Activated T-helper 1 cell treated with anti-CD3 and anti-CD28 coated beads, Interleukin-2, amount 50 U/mL, for 16 hours (primary cell): ENCODE results near the gene OR2AG2.
"Not testable (repeated sequence)": the region's sequence is repeated elsewhere in the genome, so short reads cannot be mapped to it uniquely, and the experiment has no call there.

Experiments used
- DNase-seq, 2 donors: peaks; one replicate each; pipeline ENCODE4 v3.0.0-alpha.2; 2020; ENCODE audit warnings: low read depth in 1 of 2, low spot score in 1 of 2

The OR2AG2 gene, protein sequence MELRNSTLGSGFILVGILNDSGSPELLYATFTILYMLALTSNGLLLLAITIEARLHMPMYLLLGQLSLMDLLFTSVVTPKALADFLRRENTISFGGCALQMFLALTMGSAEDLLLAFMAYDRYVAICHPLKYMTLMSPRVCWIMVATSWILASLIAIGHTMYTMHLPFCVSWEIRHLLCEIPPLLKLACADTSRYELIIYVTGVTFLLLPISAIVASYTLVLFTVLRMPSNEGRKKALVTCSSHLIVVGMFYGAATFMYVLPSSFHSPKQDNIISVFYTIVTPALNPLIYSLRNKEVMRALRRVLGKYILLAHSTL

DNA sequence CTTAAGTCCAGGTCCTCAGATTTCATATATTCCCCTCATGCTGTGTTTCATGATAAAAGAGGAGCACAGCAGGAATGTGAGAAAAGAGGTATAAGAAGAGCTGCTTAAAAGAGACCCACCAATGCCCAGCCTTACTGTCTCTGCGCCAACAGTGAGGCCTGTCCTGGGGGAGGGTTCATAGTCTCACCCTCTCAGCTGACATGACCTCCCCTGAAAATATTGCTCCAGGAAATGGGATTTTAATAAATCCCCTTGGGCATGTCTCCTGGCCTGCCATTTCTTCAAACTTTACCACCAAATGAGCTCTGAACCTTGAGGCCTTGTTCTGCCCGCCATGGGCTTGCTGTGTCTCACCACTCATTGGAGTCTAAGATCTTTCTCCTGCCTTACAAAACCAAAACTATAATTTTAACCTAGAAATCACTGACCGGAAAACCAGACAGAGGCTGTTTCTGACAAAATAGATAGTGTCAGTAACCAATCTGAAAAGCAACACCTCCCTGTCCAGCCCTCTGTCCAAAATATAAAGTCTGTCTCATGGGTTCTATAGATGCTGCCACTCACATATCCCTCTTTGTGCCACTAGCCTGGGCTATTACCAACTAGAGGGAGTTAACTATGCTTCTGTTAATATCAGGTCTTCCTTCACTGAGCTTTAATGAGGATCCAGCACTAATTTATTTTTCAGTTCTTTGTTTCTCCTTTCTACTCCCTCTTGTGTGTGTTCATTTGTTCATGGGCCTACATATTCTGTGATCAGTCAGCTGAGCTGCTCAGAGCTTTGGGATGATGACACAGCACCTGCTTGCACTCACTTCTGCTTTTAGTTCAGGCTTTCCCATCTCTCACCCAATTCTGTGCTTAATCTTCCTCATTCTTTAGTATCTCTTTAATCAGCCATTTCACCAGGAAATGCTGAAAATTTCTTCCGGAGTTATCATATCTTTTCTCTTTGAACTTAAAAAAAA lies at the start of gene OR2AG2:
Gene OR2AG2 (minus strand): TSS at position 51 of the 968 bp plus-strand sequence. CDS start 3,019 bp downstream, outside the sequence.
- DNase-seq: no peak

DNA sequence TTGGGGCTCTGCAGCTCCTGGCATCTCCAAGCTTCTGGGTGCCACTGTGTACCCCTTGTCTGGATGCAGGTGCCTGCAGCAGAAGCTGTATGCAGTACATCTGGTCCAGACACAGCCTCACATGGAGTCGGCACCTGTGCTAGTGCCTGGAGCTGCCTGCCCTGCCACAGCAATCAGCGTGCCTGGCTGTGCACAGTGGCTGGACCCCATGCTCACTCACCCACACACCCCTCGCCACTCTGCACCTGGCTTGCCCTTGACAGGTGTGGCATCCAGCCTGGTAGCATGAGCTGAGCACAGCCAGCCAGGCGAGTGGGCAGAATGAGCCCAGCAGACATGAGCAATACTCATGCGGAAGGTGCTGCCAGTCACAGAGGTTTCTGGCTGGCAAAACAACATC lies 47.2 kb upstream of the OR2AG2 start:
- no peak for DNase-seq

DNA sequence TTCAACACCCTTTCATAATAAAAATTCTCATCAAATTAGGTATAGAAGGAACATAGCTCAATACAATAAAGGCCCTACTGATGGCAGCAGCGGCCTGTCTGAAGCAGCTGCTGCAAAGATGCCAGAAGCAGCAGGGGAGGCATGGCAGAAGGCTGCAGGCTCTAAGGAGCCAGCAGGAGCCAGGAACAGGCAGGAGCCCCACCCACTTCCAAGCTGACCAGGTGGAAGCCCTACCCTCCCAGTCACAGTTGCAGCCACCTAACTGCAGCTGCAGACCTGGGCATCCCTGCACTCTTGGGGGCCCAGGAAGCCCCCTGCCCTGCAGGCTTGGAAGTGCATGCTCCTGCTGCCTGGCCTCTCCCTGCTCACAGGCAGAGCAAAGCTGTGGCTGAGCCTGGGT lies 45.9 kb upstream of the OR2AG2 start:
- DNase-seq: no peak

DNA sequence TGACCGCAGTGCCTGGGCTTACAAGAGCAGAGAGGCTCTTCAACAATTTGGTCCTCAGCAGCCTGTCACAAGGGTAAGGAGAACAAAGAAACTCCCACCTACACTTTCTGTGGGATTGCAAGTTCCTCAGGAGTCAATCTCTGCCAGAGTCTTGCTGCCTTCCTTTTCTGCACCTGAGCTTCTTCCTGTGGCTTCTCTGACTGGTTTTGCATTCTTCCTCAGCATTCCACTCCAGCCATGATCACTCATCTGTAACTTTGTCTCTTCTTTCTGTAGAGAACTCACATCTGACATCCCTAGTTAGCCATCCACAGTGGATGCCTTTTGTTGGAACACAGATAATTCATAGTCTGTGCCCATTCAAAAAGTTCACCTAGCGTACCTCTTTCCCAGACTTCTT lies 41.9 kb upstream of the OR2AG2 start:
- DNase-seq: no peak

GRCh38 chr11:6812390-6813005 lies 40.7 kb upstream of the OR2AG2 start:
- DNase-seq: no peak

GRCh38 chr11:6801075-6801474 lies 29.3 kb upstream of the OR2AG2 start:
- DNase-seq: not testable (repeated sequence)

- DNase-seq: no peak
Observed at GRCh38 chr11:6799402-6799801, 27.6 kb upstream of the OR2AG2 start, which contains the start of gene OR6A2. OR6A2 (minus strand) TSS chr11:6799689; CDS start chr11:6795708, 3,981 bp downstream.

DNA sequence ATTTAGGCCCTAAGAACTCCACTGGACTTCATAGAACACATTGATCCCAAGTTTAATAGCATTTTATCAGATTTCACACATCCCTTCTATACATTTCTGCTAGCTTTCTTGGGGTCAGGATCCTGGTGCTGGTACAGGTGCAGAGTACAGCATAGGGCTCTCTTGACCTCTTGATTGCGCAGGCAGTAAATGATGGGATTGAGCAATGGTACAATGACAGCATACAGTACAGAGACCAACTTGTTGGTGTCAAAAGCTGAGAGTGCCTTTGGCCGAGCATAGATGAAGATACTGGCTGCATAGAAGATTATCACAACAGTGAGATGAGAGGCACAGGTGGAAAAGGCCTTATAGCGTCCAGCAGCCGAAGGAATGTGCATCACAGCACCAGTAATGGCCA lies 22.9 kb upstream of the OR2AG2 start:
- DNase-seq: no peak

DNA sequence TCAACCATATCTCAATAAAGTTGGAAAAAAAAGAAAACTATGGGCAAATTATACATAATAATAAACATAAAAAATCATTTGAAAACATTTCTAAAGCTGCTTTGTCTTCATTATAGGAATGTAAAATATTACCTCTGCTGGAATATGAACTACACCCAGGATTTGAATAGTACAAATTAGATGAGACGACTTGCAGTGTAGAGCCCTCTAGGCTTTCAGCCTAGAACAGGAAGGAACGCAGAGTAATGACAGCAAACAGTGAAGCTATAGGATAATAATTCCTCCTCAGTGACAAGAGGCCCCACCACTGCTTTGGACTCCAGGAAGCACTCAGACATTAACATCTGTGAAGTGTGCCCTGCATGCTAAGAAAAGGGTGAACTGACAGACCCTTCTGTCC lies 18.8 kb upstream of the OR2AG2 start:
- no peak for DNase-seq

DNA sequence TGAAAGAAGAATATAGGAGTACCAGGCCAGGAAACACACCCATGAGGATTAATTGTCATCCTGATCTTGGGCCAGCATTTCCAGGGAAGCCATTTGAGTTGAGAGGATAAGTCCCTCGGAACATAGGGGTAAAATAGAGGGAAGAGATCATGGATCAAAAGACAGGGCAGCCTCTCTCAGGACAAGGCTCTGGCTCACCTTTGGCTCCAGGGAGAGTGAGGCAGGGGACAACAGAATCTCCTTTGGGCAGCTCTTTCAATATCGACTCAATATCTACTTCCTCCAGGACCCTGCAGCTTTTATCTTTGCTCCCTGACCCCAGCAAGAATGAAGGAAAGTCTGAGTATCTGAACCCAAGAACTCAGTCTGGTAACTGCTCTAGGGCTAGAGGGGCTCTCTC lies 10.9 kb upstream of the OR2AG2 start, which contains the start of gene OR2AG1:
Gene OR2AG1 (plus strand): TSS at position 301 of the 400 bp plus-strand sequence. CDS start 2,018 bp downstream, outside the sequence.
- no peak for DNase-seq

GRCh38 chr11:6780829-6781228 lies 9.1 kb upstream of the OR2AG2 start:
- no peak for DNase-seq

DNA sequence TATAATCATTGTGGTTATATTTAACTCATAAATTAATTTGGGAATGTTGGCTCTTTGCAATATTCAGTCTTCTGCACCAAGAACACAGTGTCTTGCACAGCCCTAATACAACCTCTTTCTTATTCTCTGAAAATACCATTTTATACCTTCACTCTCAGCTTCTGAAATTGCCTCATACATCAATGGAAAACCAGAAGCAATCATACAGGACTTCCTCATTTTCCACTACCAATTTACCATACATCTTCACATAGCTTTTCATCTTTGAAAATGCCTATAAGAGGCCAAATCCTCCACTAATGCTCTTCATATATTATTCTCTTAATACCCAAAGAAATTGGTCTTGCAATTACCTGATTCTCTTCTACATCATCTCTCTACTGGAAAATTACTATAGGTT lies 6.7 kb upstream of the OR2AG2 start:
- no peak for DNase-seq

DNA sequence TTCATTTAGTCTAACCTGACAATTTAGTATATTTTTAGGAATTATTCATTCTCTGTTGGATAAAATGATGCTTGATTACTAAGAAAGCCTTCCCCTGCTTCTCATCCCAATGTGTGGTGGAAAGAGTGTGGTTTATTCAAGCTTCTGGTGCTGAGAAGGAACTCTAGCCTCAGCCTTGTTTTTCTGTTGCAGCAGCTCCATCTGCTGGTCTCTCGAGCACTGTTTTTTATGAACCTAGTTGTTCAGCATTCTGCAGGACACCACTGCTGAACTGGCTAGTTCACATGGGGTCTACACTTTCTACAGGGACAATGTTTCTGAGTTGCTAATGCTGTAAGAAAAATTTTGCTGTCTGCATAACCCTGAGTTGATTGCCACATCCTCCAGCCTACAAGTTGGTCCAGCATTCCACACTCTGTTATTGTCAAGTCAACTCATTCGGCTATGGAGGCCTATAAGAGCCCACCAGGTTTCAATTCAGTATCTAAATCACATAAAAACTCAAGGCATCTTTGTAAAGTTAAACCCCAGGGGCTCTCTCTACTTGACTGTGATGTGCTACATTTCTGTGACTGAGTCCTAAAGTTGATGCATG lies 14.3 kb downstream of the OR2AG2 start:
- DNase-seq: peak; percentile 18 to 27

- no peak for DNase-seq
Observed at GRCh38 chr11:6755953-6756347, 15.8 kb downstream of the OR2AG2 start.

GRCh38 chr11:6755303-6755952 lies 16.3 kb downstream of the OR2AG2 start:
- no peak for DNase-seq

GRCh38 chr11:6747097-6747668 lies 24.6 kb downstream of the OR2AG2 start:
- DNase-seq: no peak

DNA sequence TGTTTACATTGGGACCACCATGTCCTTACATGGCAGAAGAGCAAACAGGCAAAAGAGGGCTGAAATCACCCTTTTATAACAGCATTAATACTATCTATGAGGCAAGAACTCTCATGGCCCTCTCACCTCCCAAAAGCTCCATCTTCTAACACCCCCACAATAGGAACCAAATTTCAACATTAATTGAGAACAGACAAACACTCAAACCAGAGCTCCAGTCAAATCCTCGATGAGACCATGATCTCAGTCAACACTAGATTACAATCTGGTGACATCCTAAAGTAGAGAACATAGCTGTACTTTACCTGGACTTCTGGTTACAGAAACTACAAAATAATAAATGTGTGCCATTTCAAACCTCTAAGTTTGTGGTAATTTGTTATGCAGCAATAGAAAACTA lies 25.1 kb downstream of the OR2AG2 start:
- DNase-seq: no peak

DNA sequence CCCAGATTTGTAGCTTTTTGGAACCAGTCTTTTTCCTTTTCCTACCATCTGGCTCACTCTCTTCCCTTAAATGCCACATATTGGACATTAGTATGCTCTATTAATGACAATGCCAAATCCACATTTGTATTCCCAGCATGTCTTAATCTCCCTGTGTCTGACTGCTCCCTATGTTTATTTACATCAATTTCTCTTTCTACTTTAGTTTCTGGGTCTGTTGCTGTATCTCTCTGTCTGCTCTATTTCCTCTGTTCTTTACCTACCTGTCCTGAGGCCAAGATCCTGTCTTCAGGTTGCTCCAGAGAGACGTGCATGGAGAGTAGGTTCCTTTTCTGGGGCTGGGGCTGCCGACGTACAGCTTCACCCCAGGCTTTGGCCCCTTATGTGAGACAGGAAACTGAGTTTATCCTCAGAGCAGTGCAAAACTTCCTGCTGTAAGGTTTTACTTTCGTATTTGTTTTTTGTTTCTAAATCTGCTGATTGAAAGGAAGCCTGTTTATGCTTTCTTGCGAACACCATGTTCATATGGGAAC lies 25.6 kb downstream of the OR2AG2 start:
- DNase-seq: no peak

DNA sequence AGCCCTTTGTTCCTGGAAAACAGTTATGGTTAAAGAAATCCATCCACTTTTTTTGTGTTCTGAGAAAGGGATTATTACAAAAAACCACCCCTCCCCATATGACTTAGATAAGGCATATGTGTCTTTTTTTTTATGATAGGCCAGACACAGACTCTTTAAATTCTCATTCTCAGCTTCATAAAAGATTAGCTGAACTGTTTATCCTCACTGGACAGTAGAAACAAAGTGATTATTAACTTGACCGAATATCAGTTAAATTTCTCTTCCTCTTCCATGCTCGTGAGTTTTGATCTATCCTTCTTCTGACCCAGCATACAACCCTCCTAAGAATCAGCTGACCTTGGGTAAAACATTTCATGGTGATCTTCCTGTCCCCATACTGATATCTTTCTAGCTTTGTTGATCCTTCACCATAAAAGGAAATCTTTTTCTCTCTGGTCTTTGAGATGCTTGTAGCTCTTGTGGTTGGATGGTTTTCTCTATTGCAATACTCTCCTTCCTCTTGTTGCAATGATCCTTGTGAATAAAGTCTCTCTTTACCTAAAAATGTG lies 26.2 kb downstream of the OR2AG2 start:
- DNase-seq: no peak

DNA sequence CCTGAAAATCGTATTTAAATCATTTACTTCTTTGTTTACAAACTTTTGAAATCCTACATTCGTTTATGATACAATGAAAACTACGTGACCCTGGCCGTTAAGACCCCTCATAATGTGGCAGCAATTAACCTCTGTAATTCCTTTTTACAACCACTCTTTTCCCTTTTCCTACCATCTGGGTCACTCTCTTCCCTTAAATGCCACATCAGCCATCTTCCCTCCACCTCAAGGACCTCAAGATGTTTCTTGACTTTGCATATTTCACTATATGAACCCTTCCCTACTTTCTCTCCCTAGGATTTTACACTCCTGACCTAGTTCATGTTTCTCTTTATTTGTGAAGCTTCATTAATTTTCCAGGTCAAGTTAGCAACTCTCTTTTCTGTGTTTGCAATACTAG lies 26.8 kb downstream of the OR2AG2 start:
- DNase-seq: no peak
